ENCODE measurements around the gene SLC6A11. TPM values are rescaled to one million over a fixed set of nuclear protein-coding genes. Genes with fewer than 3 reads are reported as not detected.

Gene SLC6A11
- total and polyA plus RNA-seq, 2 of the 13 experiments (the other 11 are each of a cell fraction or from before 2014, with no cell fraction given) = 17.9 to 34.5 TPM

GRCh38 chr3:10977892-10978510, 162.0 kb downstream of the SLC6A11 start:
- in situ Hi-C loops (cut with HindIII; ENCODE audit: extremely low pct_ligation_motif_present, low pct_unique_long_range_greater_than_20kb) = no loop called here
- POLR2A ChIA-PET = no interaction called here
- 69% methylated on average over 10 of the region's 10 CpGs for WGBS (ENCODE audit: low lambda C conversion rate)
- ATAC-seq (no peak), FAIRE-seq (no peak), DNase-seq (ENCODE audit: low spot score) (no peak)
- CTCF ChIA-PET (ENCODE audit: low intra/inter-chr PET ratio, low total read pairs) = no interaction called here
- BruUV-seq (replicated peaks) = no TSS peak
- Histone ChIP-seq H3K79me2 (ENCODE audit: insufficient read depth, low read length) (no peaks in the 10 kb centered on the region), H3K4me3 (replicated peaks in 1 of 3; ENCODE audit: insufficient read depth in 1 of 3, low read depth in 2 of 3, low read length in 3 of 3) (no peak overlapping the region), H3K36me3 (replicated peaks in 1 of 2; ENCODE audit: control insufficient read depth in 1 of 2, insufficient read depth in 2 of 2, low read length in 2 of 2) (no peaks in the 10 kb centered on the region), H4K20me1 (ENCODE audit: insufficient read depth, low read length) (no peaks in the 10 kb centered on the region), H3K27me3 (ENCODE audit: control insufficient read depth in 1 of 2, insufficient read depth in 2 of 2, low read length in 2 of 2) (peaks cover 0 to 7% of the 10 kb centered on the region in 2 experiments; a peak in 1 of 5 replicates), H3K4me2 (ENCODE audit: low read depth, low read length) (no peak overlapping the region; the same call in 1 of the 2 replicates), H2AFZ (ENCODE audit: low read length) (no peak overlapping the region), H3K27ac (ENCODE audit: extremely low read length, insufficient read depth, low read length) (no peak overlapping the region), H3K4me1 (ENCODE audit: insufficient read depth, low read length) (peaks cover 39% of the 10 kb centered on the region), H3K9ac (ENCODE audit: insufficient read depth, low read depth, low read length) (no peak overlapping the region), H3K9me3 (ENCODE audit: low read length) (no peaks in the 10 kb centered on the region)
- intact Hi-C loops (cut with micrococcal nuclease; ENCODE audit: unreplicated experiment) = no loop called here
- no peak for TF ChIP-seq ARHGAP35 (CRISPR knock-in tag; IDR thresholded peaks at IDR 0.05; ENCODE audit: borderline replicate concordance)
- no peak for TF ChIP-seq ZNF451 (CRISPR knock-in tag; IDR thresholded peaks at IDR 0.05)
- TF ChIP-seq ZNF839 (CRISPR knock-in tag; IDR thresholded peaks at IDR 0.05; ENCODE audit: borderline replicate concordance) = no peak
- no peak for TF ChIP-seq ZNF276 (CRISPR knock-in tag; IDR thresholded peaks at IDR 0.05; ENCODE audit: low read depth)
- no peak for TF ChIP-seq AFF4 (CRISPR knock-in tag; IDR thresholded peaks at IDR 0.05)
- no peak for TF ChIP-seq ATAD3A (CRISPR knock-in tag; IDR thresholded peaks at IDR 0.05)
- no peak for TF ChIP-seq ZBTB14 (CRISPR knock-in tag; IDR thresholded peaks at IDR 0.05)
- no peak for TF ChIP-seq NFKBIZ (CRISPR knock-in tag; IDR thresholded peaks at IDR 0.05)
- TF ChIP-seq NR2F1 (CRISPR knock-in tag; IDR thresholded peaks at IDR 0.05) = no peak
- no peak for TF ChIP-seq MAFK (conservative IDR thresholded peaks at IDR 0.05 in 1 of 2, IDR thresholded peaks at IDR 0.05 in 1 of 2; ENCODE audit: low read length in 2 of 2)
- TF ChIP-seq ZNF33A (CRISPR knock-in tag; IDR thresholded peaks at IDR 0.05; ENCODE audit: borderline replicate concordance) = no peak

All from HepG2 (cell line).